IPS-20b (cell line): ENCODE results near the gene MGST1.

Source experiments
- H3K27ac ChIP-seq: one replicate; pipeline ENCODE4 v1.5.1; 2013; ENCODE audit warnings: low read length
- H3K27me3 ChIP-seq: 2 replicates; pipeline ENCODE4 v1.6.1; 2013; ENCODE audit warnings: mild to moderate bottlenecking, low read length, inconsistent platforms; ENCODE audit not compliant: insufficient read depth
- H3K36me3 ChIP-seq: 2 replicates; pipeline ENCODE4 v1.6.1; 2013; ENCODE audit warnings: low read depth, mild to moderate bottlenecking, inconsistent platforms, low read length, moderate library complexity; ENCODE audit not compliant: insufficient read depth
- H3K4me1 ChIP-seq: 2 replicates; pipeline ENCODE4 v1.6.1; 2013; ENCODE audit warnings: mild to moderate bottlenecking, control low read depth, inconsistent platforms, low read length, moderate library complexity; ENCODE audit not compliant: insufficient read depth
- H3K4me3 ChIP-seq: 2 replicates; pipeline ENCODE4 v1.5.1; 2013; ENCODE audit warnings: mild to moderate bottlenecking, low read length, inconsistent platforms
- H3K9ac ChIP-seq: 2 replicates; pipeline ENCODE4 v1.6.1; 2013; ENCODE audit warnings: low read depth, mild to moderate bottlenecking, inconsistent platforms, low read length, moderate library complexity
- H3K9me3 ChIP-seq: 2 replicates; pipeline ENCODE4 v1.6.1; 2013; ENCODE audit warnings: mild to moderate bottlenecking, low read depth, low read length, inconsistent platforms; ENCODE audit not compliant: insufficient read depth

The MGST1 gene, protein sequence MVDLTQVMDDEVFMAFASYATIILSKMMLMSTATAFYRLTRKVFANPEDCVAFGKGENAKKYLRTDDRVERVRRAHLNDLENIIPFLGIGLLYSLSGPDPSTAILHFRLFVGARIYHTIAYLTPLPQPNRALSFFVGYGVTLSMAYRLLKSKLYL

DNA sequence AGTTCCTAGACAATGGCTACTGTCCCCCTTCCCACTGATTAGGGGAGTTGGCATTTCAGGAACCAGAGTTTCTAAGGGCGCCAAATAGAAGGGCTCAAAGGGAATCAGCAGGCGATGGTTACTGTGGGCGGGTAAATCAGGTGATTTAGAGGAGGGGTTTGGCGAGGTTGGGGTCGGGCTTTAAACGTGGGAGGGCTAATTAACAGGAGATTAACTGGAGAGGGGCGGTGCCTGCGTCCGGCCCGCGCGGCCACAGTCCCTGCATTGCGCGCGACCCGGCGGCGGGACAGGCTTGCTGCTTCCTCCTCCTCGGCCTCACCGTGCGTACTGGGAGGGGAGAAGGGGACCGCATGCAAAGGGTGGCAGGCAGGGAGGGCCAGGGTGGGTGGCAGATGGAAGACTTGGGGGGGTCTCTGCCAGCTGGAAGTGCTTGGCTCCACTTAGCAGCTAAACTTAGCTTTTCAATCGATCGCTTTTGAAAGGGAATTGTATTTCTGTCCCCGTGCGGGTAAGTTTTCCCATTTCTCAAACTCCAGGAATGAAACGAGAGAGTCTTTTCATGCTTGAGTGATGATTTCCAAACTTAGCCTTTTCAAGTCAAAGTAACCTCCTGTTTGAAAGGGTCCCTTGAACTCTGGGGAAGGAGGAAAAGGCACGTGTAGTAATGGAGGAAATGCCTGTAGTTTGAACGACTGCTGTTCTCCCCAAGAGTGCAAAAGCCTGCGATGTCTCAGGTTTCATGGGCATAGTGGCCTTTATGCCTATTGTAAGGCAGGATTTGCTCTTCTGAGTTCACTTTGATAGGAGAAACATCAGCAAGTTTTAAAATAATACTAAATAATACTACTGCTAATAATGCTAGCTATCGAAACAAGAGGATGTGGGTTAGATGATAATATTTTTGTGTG lies at the start of gene MGST1:
TSS of gene MGST1 (plus strand) at position 255 of the 908 bp plus-strand sequence. CDS start 6,608 bp downstream, outside the sequence.
- peaks cover 21% of the 10 kb centered on the region for H3K36me3 ChIP-seq
- H3K9me3 ChIP-seq: no peaks in the 10 kb centered on the region
- peak within 1 kb of the TSS; percentile 89 for H3K27ac ChIP-seq
- H3K4me1 ChIP-seq: peaks cover 24% of the 10 kb centered on the region
- peak within 1 kb of the TSS; percentile 99 for H3K9ac ChIP-seq
- H3K4me3 ChIP-seq: peak within 1 kb of the TSS; percentile 95
- H3K27me3 ChIP-seq: no peaks in the 10 kb centered on the region

- no peaks in the 10 kb centered on the region; the same call in 1 of the 2 replicates for H3K4me1 ChIP-seq
- H3K9me3 ChIP-seq: no peaks in the 10 kb centered on the region
- no peak overlapping the region for H3K4me3 ChIP-seq
- H3K9ac ChIP-seq: no peak overlapping the region
- H3K27ac ChIP-seq: no peak overlapping the region
- H3K27me3 ChIP-seq: no peaks in the 10 kb centered on the region
- no peaks in the 10 kb centered on the region for H3K36me3 ChIP-seq
These were observed 48.0 kb upstream of the MGST1 start for GRCh38 chr12:16299403-16299802.

DNA sequence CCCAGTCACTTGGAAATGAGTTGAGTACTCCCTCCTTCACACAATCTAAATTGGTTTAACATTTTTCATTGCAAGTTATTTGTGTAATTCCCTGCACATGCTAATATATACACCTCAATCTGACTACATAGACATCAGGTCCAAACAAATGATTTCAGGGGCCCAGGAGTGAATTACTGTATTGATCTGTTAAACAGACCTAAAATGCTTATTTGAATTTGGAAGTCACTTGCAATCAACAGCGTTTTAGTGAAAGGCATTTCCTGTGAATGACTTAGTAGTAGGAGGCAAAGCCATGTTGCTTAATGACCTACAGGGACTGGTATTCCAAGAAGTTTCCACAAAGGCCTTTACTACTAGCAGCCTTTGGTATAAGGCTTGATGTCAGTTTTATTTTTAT lies 47.3 kb upstream of the MGST1 start:
- H3K36me3 ChIP-seq: no peaks in the 10 kb centered on the region
- H3K27ac ChIP-seq: no peak overlapping the region
- no peaks in the 10 kb centered on the region; the same call in 1 of the 2 replicates for H3K4me1 ChIP-seq
- no peaks in the 10 kb centered on the region for H3K9me3 ChIP-seq
- H3K9ac ChIP-seq: no peak overlapping the region
- no peaks in the 10 kb centered on the region for H3K27me3 ChIP-seq
- H3K4me3 ChIP-seq: no peak overlapping the region

GRCh38 chr12:16300736-16301135 lies 46.7 kb upstream of the MGST1 start:
- Histone ChIP-seq H3K9ac (no peak overlapping the region), H3K27me3 (no peaks in the 10 kb centered on the region), H3K36me3 (no peaks in the 10 kb centered on the region), H3K4me3 (no peak overlapping the region), H3K27ac (no peak overlapping the region), H3K9me3 (no peaks in the 10 kb centered on the region), H3K4me1 (no peaks in the 10 kb centered on the region; the same call in 1 of the 2 replicates)

DNA sequence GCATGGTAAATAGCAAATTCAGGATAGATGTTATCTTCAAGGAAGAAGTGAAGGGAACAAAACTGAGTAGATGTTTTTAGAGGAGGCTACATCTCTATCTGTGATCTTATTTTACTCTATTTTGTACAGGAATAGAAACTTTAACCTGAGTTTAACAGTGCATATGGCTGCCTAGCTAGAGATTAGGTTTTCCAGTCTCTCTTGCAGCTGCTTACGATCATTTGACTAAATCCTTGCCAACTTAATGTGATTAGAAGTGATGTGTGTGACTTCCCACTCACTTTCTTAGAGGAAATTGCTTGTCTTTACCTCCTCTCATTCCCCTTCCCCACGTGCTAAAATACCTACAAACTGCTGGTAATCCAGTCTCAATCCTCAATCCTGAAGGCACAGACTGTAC lies 43.5 kb upstream of the MGST1 start:
- H3K27me3 ChIP-seq: no peaks in the 10 kb centered on the region
- no peak overlapping the region for H3K4me3 ChIP-seq
- H3K4me1 ChIP-seq: no peaks in the 10 kb centered on the region; the same call in 1 of the 2 replicates
- no peak overlapping the region for H3K9ac ChIP-seq
- no peaks in the 10 kb centered on the region for H3K36me3 ChIP-seq
- H3K27ac ChIP-seq: no peak overlapping the region
- H3K9me3 ChIP-seq: peaks cover 5% of the 10 kb centered on the region; the same call in 1 of the 2 replicates

GRCh38 chr12:16307856-16308475 lies 39.5 kb upstream of the MGST1 start:
- Histone ChIP-seq H3K27me3 (no peaks in the 10 kb centered on the region), H3K27ac (no peak overlapping the region), H3K9ac (no peak overlapping the region), H3K36me3 (no peaks in the 10 kb centered on the region), H3K4me1 (no peaks in the 10 kb centered on the region), H3K9me3 (peaks cover 22% of the 10 kb centered on the region), H3K4me3 (no peak overlapping the region)

GRCh38 chr12:16310934-16311333 lies 36.5 kb upstream of the MGST1 start:
- H3K9ac ChIP-seq: no peak overlapping the region
- H3K36me3 ChIP-seq: no peaks in the 10 kb centered on the region
- H3K27me3 ChIP-seq: no peaks in the 10 kb centered on the region
- H3K4me1 ChIP-seq: no peaks in the 10 kb centered on the region
- H3K4me3 ChIP-seq: no peak overlapping the region
- H3K27ac ChIP-seq: no peak overlapping the region
- H3K9me3 ChIP-seq: peaks cover 22% of the 10 kb centered on the region

- Histone ChIP-seq H3K4me3 (no peak overlapping the region), H3K36me3 (no peaks in the 10 kb centered on the region), H3K9ac (no peak overlapping the region)
These were observed 24.4 kb upstream of the MGST1 start for GRCh38 chr12:16323010-16323409.

GRCh38 chr12:16323638-16324037 lies 23.8 kb upstream of the MGST1 start:
- no peaks in the 10 kb centered on the region for H3K27me3 ChIP-seq
- H3K4me3 ChIP-seq: no peak overlapping the region
- H3K36me3 ChIP-seq: no peaks in the 10 kb centered on the region
- no peaks in the 10 kb centered on the region; the same call in 1 of the 2 replicates for H3K9me3 ChIP-seq
- H3K9ac ChIP-seq: no peak overlapping the region
- no peaks in the 10 kb centered on the region; the same call in 1 of the 2 replicates for H3K4me1 ChIP-seq
- H3K27ac ChIP-seq: no peak overlapping the region

More at GRCh38 chr12:16323010-16323409, 24.4 kb upstream of the MGST1 start:
- Histone ChIP-seq H3K4me1 (no peaks in the 10 kb centered on the region; the same call in 1 of the 2 replicates), H3K9me3 (no peaks in the 10 kb centered on the region; the same call in 1 of the 2 replicates), H3K27me3 (no peaks in the 10 kb centered on the region), H3K27ac (no peak overlapping the region)

- Histone ChIP-seq H3K4me1 (no peaks in the 10 kb centered on the region; the same call in 1 of the 2 replicates), H3K27me3 (no peaks in the 10 kb centered on the region), H3K9me3 (no peaks in the 10 kb centered on the region; the same call in 1 of the 2 replicates), H3K27ac (no peak overlapping the region), H3K4me3 (no peak overlapping the region), H3K9ac (no peak overlapping the region), H3K36me3 (no peaks in the 10 kb centered on the region)
These were observed 23.2 kb upstream of the MGST1 start for GRCh38 chr12:16324272-16324671.

DNA sequence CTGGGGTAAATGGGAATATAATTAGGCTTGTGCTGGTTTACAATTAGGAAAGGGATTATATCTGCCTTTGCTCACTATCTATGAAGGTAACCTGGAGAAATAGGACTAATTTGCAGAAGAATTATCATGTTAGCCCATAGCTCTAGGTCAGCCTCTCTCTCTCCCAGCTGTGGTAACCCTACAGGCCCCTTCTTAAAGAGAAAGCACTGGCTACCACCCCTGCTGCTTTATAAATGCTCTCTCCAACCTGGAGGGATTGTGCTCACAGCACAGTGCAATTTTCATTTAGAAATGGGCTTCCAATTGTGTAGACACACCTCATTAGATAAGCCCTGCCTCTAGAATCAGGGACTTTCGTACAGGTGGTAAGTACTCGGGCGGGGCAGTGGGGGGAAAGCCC lies 22.7 kb upstream of the MGST1 start:
- H3K27ac ChIP-seq: no peak overlapping the region
- H3K4me3 ChIP-seq: no peak overlapping the region
- no peaks in the 10 kb centered on the region; the same call in 1 of the 2 replicates for H3K4me1 ChIP-seq
- H3K27me3 ChIP-seq: no peaks in the 10 kb centered on the region
- no peaks in the 10 kb centered on the region for H3K36me3 ChIP-seq
- no peaks in the 10 kb centered on the region; the same call in 1 of the 2 replicates for H3K9me3 ChIP-seq
- H3K9ac ChIP-seq: no peak overlapping the region
